Keratinocyte (primary cell): ENCODE measurements around the gene PGGT1B. TPM values are rescaled to one million over a fixed set of nuclear protein-coding genes. Genes with fewer than 3 reads are reported as not detected.

Experiments used
- DNase-seq: peaks from one replicate; pipeline ENCODE4 v3.0.0-alpha.2; 2011; ENCODE audit warnings: low read depth, missing footprints, low spot score
- FAIRE-seq: peaks from 2 replicates; lab custom pipeline; 2011; peaks lifted over from hg19 to GRCh38; lab: Jason Lieb, UNC
- H2AFZ ChIP-seq: 2 replicates; pipeline ENCODE4 v1.6.0; 2012; ENCODE audit warnings: low read length, control low read depth, inconsistent platforms; ENCODE audit not compliant: control insufficient read depth
- H3K27ac ChIP-seq: 2 replicates; pipeline ENCODE4 v1.5.1; 2011; ENCODE audit warnings: low read length; ENCODE audit not compliant: control insufficient read depth, insufficient read depth
- H3K27me3 ChIP-seq: 3 replicates; pipeline ENCODE4 v1.6.0; 2011; ENCODE audit warnings: low read length; ENCODE audit not compliant: control insufficient read depth, insufficient read depth; ENCODE audit errors: extremely low read depth
- H3K36me3 ChIP-seq, 2 experiments: 2 replicates in 1 of 2; 3 replicates in 1 of 2; pipeline ENCODE4 v1.5.1; 2011; ENCODE audit warnings: low read length in 2 of 2, mild to moderate bottlenecking in 1 of 2; ENCODE audit not compliant: control insufficient read depth in 2 of 2, insufficient read depth in 2 of 2; ENCODE audit errors: extremely low read depth in 1 of 2
- H3K4me1 ChIP-seq: 3 replicates; pipeline ENCODE4 v1.5.1; 2011; ENCODE audit warnings: low read length; ENCODE audit not compliant: control insufficient read depth, insufficient read depth; ENCODE audit errors: extremely low read depth
- H3K4me2 ChIP-seq: 3 replicates; pipeline ENCODE4 v1.6.0; 2011; ENCODE audit warnings: low read depth, low read length; ENCODE audit not compliant: control insufficient read depth, insufficient read depth; ENCODE audit errors: extremely low read depth
- H3K4me3 ChIP-seq, 3 experiments: fragments of 200-600 bp in 1 of 3; sonication (generic) in 1 of 3; 2 replicates in 2 of 3; 3 replicates in 1 of 3; pipeline ENCODE4 v1.5.1; 2011 to 2016; ENCODE audit warnings: low read length in 3 of 3, mild to moderate bottlenecking in 3 of 3, control low read depth in 2 of 3, inconsistent platforms in 1 of 3, low read depth in 1 of 3, mixed read lengths in 1 of 3, mixed run types in 1 of 3, moderate library complexity in 1 of 3; ENCODE audit not compliant: control insufficient read depth in 2 of 3, insufficient read depth in 2 of 3; ENCODE audit errors: extremely low read depth in 1 of 3
- H3K79me2 ChIP-seq: 2 replicates; pipeline ENCODE4 v1.6.0; 2012; ENCODE audit warnings: low read length; ENCODE audit not compliant: control insufficient read depth, insufficient read depth
- H3K9ac ChIP-seq: 3 replicates; pipeline ENCODE4 v1.6.0; 2011; ENCODE audit warnings: low read length; ENCODE audit not compliant: control insufficient read depth, insufficient read depth; ENCODE audit errors: extremely low read depth
- H3K9me1 ChIP-seq: 3 replicates; pipeline ENCODE4 v1.6.0; 2011; ENCODE audit warnings: low read length; ENCODE audit not compliant: control insufficient read depth, insufficient read depth; ENCODE audit errors: extremely low read depth
- H3K9me3 ChIP-seq: 2 replicates; pipeline ENCODE4 v1.5.1; 2012; ENCODE audit warnings: low read depth, low read length; ENCODE audit not compliant: control insufficient read depth
- H4K20me1 ChIP-seq: 3 replicates; pipeline ENCODE4 v1.6.0; 2011; ENCODE audit warnings: low read length; ENCODE audit not compliant: control insufficient read depth, insufficient read depth; ENCODE audit errors: extremely low read depth
- EZH2 ChIP-seq: IDR thresholded peaks from one replicate; pipeline ENCODE4 v1.6.1; 2012; ENCODE audit warnings: inconsistent platforms, mild to moderate bottlenecking, low read length, moderate library complexity
- dilution Hi-C: fragments of 300-500 bp; cut with MboI; formaldehyde crosslinking; loops from one replicate; pipeline ENCODE4 v1.7.0; 2020; ENCODE audit warnings: low sequenced_read_pairs; ENCODE audit not compliant: extremely low pct_ligation_motif_present
- polyA plus RNA-seq, 5 experiments: library from polyadenylated mRNA; depleted of rRNA in 3 of 5; stranded (reverse) in 3 of 5; stranded (forward) in 1 of 5; unstranded in 1 of 5; fragments of >200 nt; gene quantifications; 1 replicate in 1 of 5; 2 replicates in 3 of 5; 3 replicates in 1 of 5; pipeline versions ENCODE4 v1.2.1 to v1.2.3, GENCODE V29; 2011 to 2012; ENCODE audit warnings: missing spikeins in 2 of 5, low read depth in 1 of 5, low replicate concordance in 1 of 5
- TF ChIP-seq, protein P1 (sequence below), 3 experiments: IDR thresholded peaks in 1 of 3; conservative IDR thresholded peaks in 1 of 3; optimal IDR thresholded peaks in 1 of 3; 2 replicates in 2 of 3; 3 replicates in 1 of 3; pipeline versions ENCODE3 to v1.5.1; 2011; ENCODE audit warnings: low read length in 3 of 3, mild to moderate bottlenecking in 3 of 3, moderate library complexity in 2 of 3, control low read depth in 1 of 3, inconsistent platforms in 1 of 3; ENCODE audit not compliant: insufficient read depth in 2 of 3; ENCODE audit errors: extremely low read depth in 1 of 3

Gene PGGT1B
- polyA plus RNA-seq, 1 donor (not counting 4 experiments of a cell fraction or from before 2014, with no cell fraction given): 5.5 TPM

- H2AFZ ChIP-seq: no peak overlapping the region
- no peaks in the 10 kb centered on the region for H4K20me1 ChIP-seq
- no peaks in the 10 kb centered on the region for H3K9me1 ChIP-seq
- H3K36me3 ChIP-seq: no peaks in the 10 kb centered on the region
- H3K4me3 ChIP-seq: no peak overlapping the region
- no peak for TF ChIP-seq EZH2
- TF ChIP-seq, protein P1, sequence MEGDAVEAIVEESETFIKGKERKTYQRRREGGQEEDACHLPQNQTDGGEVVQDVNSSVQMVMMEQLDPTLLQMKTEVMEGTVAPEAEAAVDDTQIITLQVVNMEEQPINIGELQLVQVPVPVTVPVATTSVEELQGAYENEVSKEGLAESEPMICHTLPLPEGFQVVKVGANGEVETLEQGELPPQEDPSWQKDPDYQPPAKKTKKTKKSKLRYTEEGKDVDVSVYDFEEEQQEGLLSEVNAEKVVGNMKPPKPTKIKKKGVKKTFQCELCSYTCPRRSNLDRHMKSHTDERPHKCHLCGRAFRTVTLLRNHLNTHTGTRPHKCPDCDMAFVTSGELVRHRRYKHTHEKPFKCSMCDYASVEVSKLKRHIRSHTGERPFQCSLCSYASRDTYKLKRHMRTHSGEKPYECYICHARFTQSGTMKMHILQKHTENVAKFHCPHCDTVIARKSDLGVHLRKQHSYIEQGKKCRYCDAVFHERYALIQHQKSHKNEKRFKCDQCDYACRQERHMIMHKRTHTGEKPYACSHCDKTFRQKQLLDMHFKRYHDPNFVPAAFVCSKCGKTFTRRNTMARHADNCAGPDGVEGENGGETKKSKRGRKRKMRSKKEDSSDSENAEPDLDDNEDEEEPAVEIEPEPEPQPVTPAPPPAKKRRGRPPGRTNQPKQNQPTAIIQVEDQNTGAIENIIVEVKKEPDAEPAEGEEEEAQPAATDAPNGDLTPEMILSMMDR (optimal IDR thresholded peaks at IDR 0.05 in 1 of 3, IDR thresholded peaks at IDR 0.05 in 1 of 3, conservative IDR thresholded peaks at IDR 0.05 in 1 of 3; ENCODE audit: extremely low read depth in 1 of 3, insufficient read depth in 2 of 3, low read length in 3 of 3): no peak
- H3K27ac ChIP-seq: no peak overlapping the region
- no peak for DNase-seq
- no peaks in the 10 kb centered on the region for H3K9me3 ChIP-seq
- no peaks in the 10 kb centered on the region for H3K27me3 ChIP-seq
- H3K9ac ChIP-seq: no peak overlapping the region
- H3K4me1 ChIP-seq: no peaks in the 10 kb centered on the region
- H3K4me2 ChIP-seq: no peak overlapping the region
- dilution Hi-C loops: no loop called here
- H3K79me2 ChIP-seq: no peaks in the 10 kb centered on the region
- no peak for FAIRE-seq
These were observed 68.0 kb downstream of the PGGT1B start for GRCh38 chr5:115194676-115195075.

- H3K9me1 ChIP-seq: no peaks in the 10 kb centered on the region
- no peak for FAIRE-seq
- H3K9me3 ChIP-seq: no peaks in the 10 kb centered on the region
- no peak overlapping the region for H3K4me2 ChIP-seq
- no peaks in the 10 kb centered on the region for H3K79me2 ChIP-seq
- DNase-seq: no peak
- TF ChIP-seq, protein P1 (optimal IDR thresholded peaks at IDR 0.05 in 1 of 3, IDR thresholded peaks at IDR 0.05 in 1 of 3, conservative IDR thresholded peaks at IDR 0.05 in 1 of 3; ENCODE audit: extremely low read depth in 1 of 3, insufficient read depth in 2 of 3, low read length in 3 of 3): no peak
- no peak for TF ChIP-seq EZH2
- dilution Hi-C loops: no loop called here
- H3K36me3 ChIP-seq: no peaks in the 10 kb centered on the region
- no peaks in the 10 kb centered on the region for H4K20me1 ChIP-seq
- no peak overlapping the region for H2AFZ ChIP-seq
- H3K4me3 ChIP-seq: no peak overlapping the region
- no peak overlapping the region for H3K27ac ChIP-seq
- no peak overlapping the region for H3K9ac ChIP-seq
- H3K4me1 ChIP-seq: no peaks in the 10 kb centered on the region
- no peaks in the 10 kb centered on the region for H3K27me3 ChIP-seq
These were observed 69.4 kb downstream of the PGGT1B start for GRCh38 chr5:115193295-115193694.
